Stomach (tissue), 4 donors: Measurements from ENCODE around the gene ACACA.

Source experiments
- EP300 ChIP-seq: sonication (generic); formaldehyde crosslinking; IDR thresholded peaks from one replicate; pipeline ENCODE4 v1.6.1; 2017; ENCODE audit warnings: antibody characterized with exemption
- POLR2A ChIP-seq, 4 donors: fragments of 450-650 bp; IDR thresholded peaks; one replicate each; pipeline ENCODE4 v1.6.1; 2016; ENCODE audit warnings: antibody characterized with exemption in 4 of 4, control low read depth in 2 of 4, mild to moderate bottlenecking in 1 of 4, moderate library complexity in 1 of 4
- POLR2AphosphoS5 ChIP-seq, 3 donors: sonication (generic); formaldehyde crosslinking; IDR thresholded peaks; one replicate each; pipeline ENCODE4 v1.6.1; 2016; ENCODE audit warnings: antibody characterized with exemption in 3 of 3
- TF ChIP-seq, protein P1 (sequence below), 7 experiments: fragments of 450-650 bp in 4 of 7; fragments of 200-600 bp in 3 of 7; sonication (generic) in 3 of 7; IDR thresholded peaks; one replicate each; pipeline ENCODE4 v1.5.1; 2016 to 2019; ENCODE audit warnings: antibody characterized with exemption in 7 of 7, control low read depth in 2 of 7, mild to moderate bottlenecking in 1 of 7

- TF ChIP-seq, protein P1, sequence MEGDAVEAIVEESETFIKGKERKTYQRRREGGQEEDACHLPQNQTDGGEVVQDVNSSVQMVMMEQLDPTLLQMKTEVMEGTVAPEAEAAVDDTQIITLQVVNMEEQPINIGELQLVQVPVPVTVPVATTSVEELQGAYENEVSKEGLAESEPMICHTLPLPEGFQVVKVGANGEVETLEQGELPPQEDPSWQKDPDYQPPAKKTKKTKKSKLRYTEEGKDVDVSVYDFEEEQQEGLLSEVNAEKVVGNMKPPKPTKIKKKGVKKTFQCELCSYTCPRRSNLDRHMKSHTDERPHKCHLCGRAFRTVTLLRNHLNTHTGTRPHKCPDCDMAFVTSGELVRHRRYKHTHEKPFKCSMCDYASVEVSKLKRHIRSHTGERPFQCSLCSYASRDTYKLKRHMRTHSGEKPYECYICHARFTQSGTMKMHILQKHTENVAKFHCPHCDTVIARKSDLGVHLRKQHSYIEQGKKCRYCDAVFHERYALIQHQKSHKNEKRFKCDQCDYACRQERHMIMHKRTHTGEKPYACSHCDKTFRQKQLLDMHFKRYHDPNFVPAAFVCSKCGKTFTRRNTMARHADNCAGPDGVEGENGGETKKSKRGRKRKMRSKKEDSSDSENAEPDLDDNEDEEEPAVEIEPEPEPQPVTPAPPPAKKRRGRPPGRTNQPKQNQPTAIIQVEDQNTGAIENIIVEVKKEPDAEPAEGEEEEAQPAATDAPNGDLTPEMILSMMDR (IDR thresholded peaks at IDR 0.05), result peak; percentile 16 to 100 (median 95)
- TF ChIP-seq POLR2A (IDR thresholded peaks at IDR 0.05) (no peak), POLR2AphosphoS5 (IDR thresholded peaks at IDR 0.05) (peak in 1 of 3 donors; percentile 57), EP300 (no peak)
Observed at GRCh38 chr17:37373530-37374159, 33.0 kb downstream of the ACACA start.
